Cerebellar nuclear complex (tissue), 1 donor: Measurements from ENCODE around the gene FYB1.

Source experiments
- DNase-seq, 2 experiments: peaks; one replicate each; lab custom pipeline; 2025; lab: John Stamatoyannopoulos, UW

Gene FYB1

GRCh38 chr5:39158786-39159185 is 60.6 kb downstream of the FYB1 start:
- DNase-seq, result no peak

DNA sequence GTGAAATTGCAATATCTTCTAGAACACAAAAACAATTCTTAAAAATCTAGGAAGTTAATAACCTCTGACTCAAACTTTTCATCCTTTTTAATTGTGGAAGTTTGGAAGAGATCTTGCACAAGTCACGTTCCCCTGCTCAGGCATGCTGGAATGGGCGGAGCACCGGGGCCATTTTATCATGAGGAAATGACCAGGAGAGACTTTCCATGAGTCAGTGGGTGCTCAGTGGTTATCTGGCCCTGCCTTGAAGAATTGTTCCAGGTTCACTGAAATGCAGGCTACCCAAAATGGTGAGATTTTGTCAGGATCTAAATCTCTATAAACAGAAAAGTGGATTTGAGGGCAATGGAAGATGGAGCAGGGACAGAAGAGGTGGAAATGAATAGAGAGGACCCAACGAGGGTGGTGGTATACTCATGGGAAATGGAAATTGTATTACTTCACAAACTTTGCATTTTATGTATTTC is 61.2 kb downstream of the FYB1 start:
- DNase-seq, result no peak

- no peak for DNase-seq
These were observed 61.7 kb downstream of the FYB1 start for GRCh38 chr5:39157701-39158100.

GRCh38 chr5:39156082-39156481 is 63.3 kb downstream of the FYB1 start:
- no peak for DNase-seq

- DNase-seq, result no peak
These were observed 67.6 kb downstream of the FYB1 start for GRCh38 chr5:39151745-39152144.

DNA sequence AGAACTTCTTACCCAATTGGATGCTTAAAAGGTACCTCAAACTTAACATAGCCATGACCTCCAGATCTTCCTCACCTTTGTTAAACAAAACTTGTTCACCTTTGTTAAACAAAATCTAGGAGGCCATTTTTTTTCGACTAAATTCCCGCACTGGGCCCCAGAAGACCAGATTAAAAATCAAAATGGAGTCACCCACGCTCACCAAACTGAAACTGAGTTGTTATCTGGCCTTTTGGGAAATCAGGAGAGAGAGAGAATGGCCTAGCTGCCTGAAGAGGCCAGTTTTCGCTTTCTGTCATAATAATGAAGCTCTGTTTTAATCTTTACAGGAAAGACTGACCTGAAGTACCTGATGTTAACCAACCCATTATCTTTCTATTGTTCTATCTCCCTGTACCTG is 69.4 kb downstream of the FYB1 start:
- DNase-seq, result no peak

DNA sequence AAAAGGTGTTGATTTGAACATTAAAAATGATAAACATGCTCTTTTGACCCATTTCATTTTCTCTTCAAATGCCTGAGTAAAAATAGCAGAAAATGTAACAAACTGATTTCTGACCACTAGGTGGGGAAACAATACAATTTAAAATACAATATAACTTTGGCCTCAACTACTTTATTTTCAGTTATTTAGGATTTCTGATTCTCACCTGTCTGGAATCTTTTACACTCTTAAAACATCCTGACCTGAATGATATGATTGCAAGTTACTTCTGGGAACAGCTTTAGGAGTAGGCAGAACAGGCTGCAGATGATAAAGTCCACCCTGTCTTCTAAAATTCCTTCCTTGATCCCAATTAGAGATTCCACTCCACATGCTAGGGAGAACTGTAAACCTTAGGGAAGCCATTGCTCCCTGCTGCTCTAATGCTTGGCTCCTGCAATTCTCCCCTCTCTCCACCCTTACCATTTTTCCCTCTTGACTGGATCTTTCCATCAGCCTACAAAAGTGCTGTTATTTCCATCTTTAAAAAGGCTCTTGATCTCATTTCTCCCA is 70.3 kb downstream of the FYB1 start:
- DNase-seq, result no peak

- no peak for DNase-seq
These were observed 72.4 kb downstream of the FYB1 start for GRCh38 chr5:39146831-39147540.

DNA sequence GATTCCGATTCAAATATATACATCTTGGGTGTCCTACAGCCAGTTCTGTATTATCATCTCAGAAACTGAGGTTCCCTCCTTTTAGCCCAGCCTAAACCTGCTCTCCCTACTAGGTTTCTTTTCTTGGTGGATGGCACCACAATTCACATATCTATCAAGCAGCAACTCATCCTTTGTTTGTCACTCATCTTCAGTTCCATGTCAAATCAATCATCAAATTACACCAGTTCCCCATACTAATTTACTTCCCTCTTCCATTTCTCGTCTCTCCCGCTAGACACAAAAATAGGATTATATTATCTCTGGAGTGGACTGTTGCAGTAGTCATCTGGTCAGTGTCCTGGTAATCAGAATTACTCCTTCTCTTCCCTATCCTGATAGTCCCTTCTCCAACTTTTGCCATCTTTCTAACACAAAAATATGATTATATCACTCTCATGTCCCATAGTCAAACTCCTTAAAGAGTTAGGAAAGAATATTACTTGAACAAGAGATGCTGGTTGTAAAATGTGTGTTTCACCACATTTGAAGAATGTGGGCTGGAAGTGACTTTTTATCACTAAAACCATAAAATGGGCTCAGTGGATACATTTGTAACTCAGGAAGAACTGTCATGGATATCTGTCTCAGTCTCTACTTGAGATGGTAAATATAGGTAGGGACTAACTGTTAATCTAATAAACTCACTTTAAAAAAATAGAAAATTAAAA is 76.1 kb downstream of the FYB1 start:
- DNase-seq, result no peak

GRCh38 chr5:39140558-39141168 is 78.7 kb downstream of the FYB1 start:
- DNase-seq, result no peak

GRCh38 chr5:39138892-39139291 is 80.5 kb downstream of the FYB1 start:
- DNase-seq, result no peak

GRCh38 chr5:39137819-39138451 is 81.4 kb downstream of the FYB1 start:
- no peak for DNase-seq

- no peak for DNase-seq
These were observed 82.0 kb downstream of the FYB1 start for GRCh38 chr5:39137391-39137790.

DNA sequence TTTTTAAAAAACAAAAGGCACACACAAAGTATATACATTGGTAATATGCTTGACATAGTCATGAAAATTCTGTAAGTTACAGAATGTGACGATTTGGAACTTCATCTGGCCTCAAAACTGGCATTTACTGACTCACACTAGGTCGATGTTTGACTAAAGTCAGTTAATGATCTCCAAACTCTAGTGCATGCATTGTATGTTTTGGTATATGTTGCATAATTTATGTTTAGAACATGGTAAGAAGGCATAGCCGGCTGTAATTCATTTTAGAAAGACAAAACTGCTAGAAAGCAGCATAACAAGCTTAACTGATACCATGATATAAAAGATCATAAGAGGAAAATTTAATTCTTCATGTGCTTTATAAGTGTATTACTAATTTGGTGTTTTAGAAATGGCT is 86.6 kb downstream of the FYB1 start:
- DNase-seq, result no peak

GRCh38 chr5:39132128-39132447 is 87.3 kb downstream of the FYB1 start:
- no peak for DNase-seq

- DNase-seq, result no peak
These were observed 87.9 kb downstream of the FYB1 start for GRCh38 chr5:39131210-39132127.

DNA sequence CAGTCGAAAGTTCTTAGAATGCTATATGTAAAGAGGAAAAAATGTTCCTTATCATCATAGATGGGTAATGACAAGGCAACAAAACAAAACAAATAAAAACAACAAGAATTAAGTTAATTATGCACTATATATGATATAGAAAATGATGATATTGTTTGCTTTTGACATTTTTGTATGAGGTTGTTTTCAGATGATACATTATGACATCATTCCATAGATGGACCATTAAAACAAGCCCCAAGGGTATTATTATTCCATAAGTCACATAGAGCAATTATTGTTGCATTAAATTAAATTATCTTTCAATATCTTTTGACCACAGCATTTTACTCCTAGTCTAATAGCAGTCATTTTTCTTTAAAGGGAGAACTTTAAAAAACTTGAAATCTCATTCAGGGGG is 88.6 kb downstream of the FYB1 start:
- DNase-seq, result no peak

GRCh38 chr5:39121922-39122321 is 97.4 kb downstream of the FYB1 start:
- DNase-seq, result no peak

- DNase-seq, result no peak
These were observed 98.0 kb downstream of the FYB1 start for GRCh38 chr5:39121315-39121714.

- no peak for DNase-seq
These were observed 99.3 kb downstream of the FYB1 start for GRCh38 chr5:39120052-39120420.

DNA sequence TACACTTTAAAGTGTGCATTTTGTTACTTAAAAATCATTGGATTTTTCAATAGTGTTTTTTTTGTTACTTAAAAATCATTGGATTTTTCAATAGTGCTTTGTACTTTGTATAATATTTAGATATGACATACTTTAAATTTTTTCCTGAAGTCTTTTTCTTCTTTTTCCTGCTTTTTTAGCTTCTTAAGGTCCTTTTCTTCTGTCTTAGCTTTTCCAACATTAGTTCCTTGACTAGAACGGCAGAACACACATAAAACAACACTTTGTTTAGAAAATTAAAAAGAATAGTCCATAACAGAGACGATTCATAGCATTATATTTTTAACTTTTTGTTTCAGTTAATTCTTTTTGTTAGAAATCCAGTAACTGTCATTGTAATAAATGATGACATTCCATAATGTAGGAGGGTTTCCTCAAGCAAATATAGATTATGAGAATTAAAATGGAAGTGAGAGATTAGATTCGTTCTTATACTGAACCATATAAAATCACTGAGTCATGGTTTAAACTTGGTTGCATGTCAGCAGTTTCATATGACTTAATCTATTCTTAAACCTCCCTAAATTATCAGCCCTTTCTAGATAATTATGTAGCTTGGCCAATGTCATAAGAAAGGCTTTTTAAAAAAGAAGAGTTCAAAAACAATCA is 99.8 kb downstream of the FYB1 start:
- no peak for DNase-seq
